ENCODE results near the gene CHPT1. TPM values are rescaled to one million over a fixed set of nuclear protein-coding genes. Genes with fewer than 3 reads are reported as not detected.
A peak's percentile ranks its signal among the peaks of the same experiment; 100 is the strongest.

The CHPT1 gene
- polyA plus RNA-seq, 1 donor from 2014 or later = 50.9 TPM

GRCh38 chr12:101747697-101748096, 50.3 kb downstream of the CHPT1 start:
- Mint-ChIP-seq H3K9me3 (no peaks in the 10 kb centered on the region), H3K27me3 (peaks cover 1% of the 10 kb centered on the region), H3K36me3 (peaks cover 25% of the 10 kb centered on the region), H3K27ac (peak overlapping the region in 2 of 3 donors; percentile 61 to 76), H3K4me1 (peaks cover 32 to 38% (median 34%) of the 10 kb centered on the region in 3 donors), H3K4me3 (peak overlapping the region in 2 of 4 donors; percentile 38 to 54)

- peaks cover 25% of the 10 kb centered on the region for H3K36me3 Mint-ChIP-seq
- peaks cover 20 to 31% (median 24%) of the 10 kb centered on the region in 3 donors for H3K4me1 Mint-ChIP-seq
- no peaks in the 10 kb centered on the region for H3K9me3 Mint-ChIP-seq
- no peaks in the 10 kb centered on the region for H3K27me3 Mint-ChIP-seq
- H3K4me3 Mint-ChIP-seq = no peak overlapping the region
- H3K27ac Mint-ChIP-seq = no peak overlapping the region
Observed at GRCh38 chr12:101748907-101749306, 51.5 kb downstream of the CHPT1 start.

DNA sequence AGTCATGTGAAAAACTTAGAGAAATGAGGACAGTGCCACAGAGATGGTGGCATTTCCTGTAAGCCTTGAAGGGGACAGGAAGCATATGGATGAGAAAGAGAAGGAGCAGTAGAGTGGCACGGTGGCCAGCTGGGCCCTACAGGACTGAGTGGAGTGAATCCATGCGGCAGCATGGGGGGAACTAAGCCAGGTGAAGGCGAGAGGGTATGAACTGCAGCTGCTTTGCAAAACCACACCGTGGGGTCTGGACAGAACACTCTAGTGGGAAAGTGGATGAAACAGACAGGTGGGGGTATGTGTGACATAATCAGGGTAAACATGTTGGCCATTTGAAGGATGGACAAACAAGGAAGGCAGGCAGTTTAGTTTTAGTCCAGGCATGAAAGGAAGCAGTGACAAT, 52.2 kb downstream of the CHPT1 start:
- Mint-ChIP-seq H3K4me1 (peaks cover 17 to 27% (median 17%) of the 10 kb centered on the region in 3 donors), H3K27me3 (no peaks in the 10 kb centered on the region), H3K4me3 (no peak overlapping the region)

DNA sequence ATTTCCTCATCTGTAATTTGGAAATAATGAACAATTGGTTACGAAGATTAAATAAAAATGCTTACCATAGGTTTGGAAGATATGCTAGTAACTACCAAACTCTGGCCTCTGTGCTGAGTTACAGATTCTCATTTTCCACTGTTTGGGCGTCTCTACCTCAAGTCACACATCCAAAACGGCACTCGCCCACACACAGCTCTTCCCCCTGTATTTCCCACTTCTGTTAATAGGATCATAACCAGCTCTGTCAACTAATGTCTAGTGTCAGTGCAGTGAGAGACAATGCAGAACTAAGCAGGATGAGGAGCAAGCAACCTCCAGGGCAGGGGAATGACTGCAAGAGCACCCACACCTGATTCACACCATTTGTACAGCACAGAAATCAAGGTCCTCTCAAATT, 52.7 kb downstream of the CHPT1 start:
- peaks cover 30% of the 10 kb centered on the region for H3K36me3 Mint-ChIP-seq
- no peak overlapping the region for H3K4me3 Mint-ChIP-seq
- no peaks in the 10 kb centered on the region for H3K27me3 Mint-ChIP-seq
- no peaks in the 10 kb centered on the region for H3K9me3 Mint-ChIP-seq
- H3K27ac Mint-ChIP-seq = peak overlapping the region in 2 of 3 donors; percentile 49 to 55
- H3K4me1 Mint-ChIP-seq = peaks cover 12 to 22% (median 17%) of the 10 kb centered on the region in 3 donors

More for the DNA sequence above, 52.2 kb downstream of the CHPT1 start:
- H3K27ac Mint-ChIP-seq = peak overlapping the region in 2 of 3 donors; percentile 29 to 49
- no peaks in the 10 kb centered on the region for H3K9me3 Mint-ChIP-seq
- peaks cover 26% of the 10 kb centered on the region for H3K36me3 Mint-ChIP-seq

- no peaks in the 10 kb centered on the region for H3K27me3 Mint-ChIP-seq
- H3K27ac Mint-ChIP-seq = peak overlapping the region in 1 of 3 donors; percentile 16
- peaks cover 14% of the 10 kb centered on the region for H3K36me3 Mint-ChIP-seq
- peaks cover 8 to 16% (median 12%) of the 10 kb centered on the region in 3 donors for H3K4me1 Mint-ChIP-seq
- no peak overlapping the region for H3K4me3 Mint-ChIP-seq
- no peaks in the 10 kb centered on the region for H3K9me3 Mint-ChIP-seq
Observed at GRCh38 chr12:101759396-101760047, 62.1 kb downstream of the CHPT1 start.

DNA sequence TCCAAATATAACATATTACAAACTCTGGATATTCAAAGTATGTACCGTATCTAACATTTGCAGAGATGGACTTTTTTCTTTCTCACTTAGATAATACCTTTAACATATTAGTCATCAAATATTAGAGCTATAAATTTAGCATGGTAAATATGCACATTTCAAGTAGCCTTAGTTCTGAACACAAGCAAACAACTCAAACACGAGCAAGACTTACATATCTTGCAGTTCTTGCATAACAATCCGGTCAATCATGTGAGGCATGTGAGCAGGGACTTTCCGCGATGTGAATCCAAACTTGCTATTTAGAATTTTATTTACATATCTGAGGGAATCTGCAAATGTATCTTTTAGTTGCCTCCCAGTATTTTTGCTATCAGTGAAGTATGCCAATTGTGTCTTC, 63.9 kb downstream of the CHPT1 start:
- no peaks in the 10 kb centered on the region for H3K9me3 Mint-ChIP-seq
- no peak overlapping the region for H3K4me3 Mint-ChIP-seq
- H3K36me3 Mint-ChIP-seq = peaks cover 6% of the 10 kb centered on the region

GRCh38 chr12:101761781-101762180, 64.3 kb downstream of the CHPT1 start:
- Mint-ChIP-seq H3K9me3 (no peaks in the 10 kb centered on the region), H3K4me1 (peaks cover 8 to 16% (median 12%) of the 10 kb centered on the region in 3 donors), H3K27ac (peak overlapping the region in 1 of 3 donors; percentile 47), H3K4me3 (no peak overlapping the region), H3K36me3 (peaks cover 4% of the 10 kb centered on the region), H3K27me3 (no peaks in the 10 kb centered on the region)

More for the DNA sequence above, 63.9 kb downstream of the CHPT1 start:
- Mint-ChIP-seq H3K27ac (peak overlapping the region in 1 of 3 donors; percentile 47), H3K27me3 (no peaks in the 10 kb centered on the region), H3K4me1 (peaks cover 8 to 16% (median 12%) of the 10 kb centered on the region in 3 donors)

DNA sequence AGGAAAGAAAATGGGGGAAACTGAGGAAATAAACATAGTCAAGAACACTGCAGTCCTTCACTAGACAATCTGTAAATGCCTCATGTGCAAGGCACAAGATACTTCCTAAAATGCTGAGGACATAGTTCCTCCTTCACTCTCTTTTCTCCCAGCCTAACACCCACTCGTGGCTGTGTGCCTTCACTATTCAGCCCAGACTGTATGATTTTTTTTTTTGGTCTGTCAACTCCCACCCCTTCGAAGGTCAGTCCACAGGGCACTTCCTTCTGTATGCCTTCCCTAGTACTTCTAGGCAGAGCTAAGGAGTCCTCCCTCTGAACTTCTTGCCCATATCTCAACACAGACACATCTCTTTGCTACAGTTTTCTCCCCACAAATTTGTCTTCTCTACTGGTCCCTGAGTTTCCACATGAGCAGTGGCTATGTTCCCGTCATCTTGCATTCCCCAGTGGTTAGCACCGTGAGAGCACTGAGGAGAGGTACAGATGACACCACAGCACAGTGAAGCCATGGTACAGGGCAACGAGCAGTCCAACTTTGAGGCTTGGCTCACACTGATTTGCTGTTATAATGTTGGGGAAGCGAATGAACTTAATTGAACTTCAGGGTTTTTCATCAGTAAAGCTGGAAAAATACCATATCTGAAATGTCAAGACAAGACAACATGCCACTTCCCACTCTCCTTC, 65.9 kb downstream of the CHPT1 start:
- peaks cover 8 to 16% (median 12%) of the 10 kb centered on the region in 3 donors for H3K4me1 Mint-ChIP-seq
- H3K4me3 Mint-ChIP-seq = no peak overlapping the region
- no peaks in the 10 kb centered on the region for H3K27me3 Mint-ChIP-seq
- H3K9me3 Mint-ChIP-seq = no peaks in the 10 kb centered on the region
- peaks cover 2% of the 10 kb centered on the region for H3K36me3 Mint-ChIP-seq
- peak overlapping the region in 1 of 3 donors; percentile 17 for H3K27ac Mint-ChIP-seq

- Mint-ChIP-seq H3K4me1 (peaks cover 8 to 16% (median 12%) of the 10 kb centered on the region in 3 donors), H3K27me3 (no peaks in the 10 kb centered on the region), H3K9me3 (no peaks in the 10 kb centered on the region), H3K36me3 (no peaks in the 10 kb centered on the region), H3K27ac (peak overlapping the region in 2 of 3 donors; percentile 3 to 17), H3K4me3 (no peak overlapping the region)
Observed at GRCh38 chr12:101764051-101764792, 66.8 kb downstream of the CHPT1 start.

DNA sequence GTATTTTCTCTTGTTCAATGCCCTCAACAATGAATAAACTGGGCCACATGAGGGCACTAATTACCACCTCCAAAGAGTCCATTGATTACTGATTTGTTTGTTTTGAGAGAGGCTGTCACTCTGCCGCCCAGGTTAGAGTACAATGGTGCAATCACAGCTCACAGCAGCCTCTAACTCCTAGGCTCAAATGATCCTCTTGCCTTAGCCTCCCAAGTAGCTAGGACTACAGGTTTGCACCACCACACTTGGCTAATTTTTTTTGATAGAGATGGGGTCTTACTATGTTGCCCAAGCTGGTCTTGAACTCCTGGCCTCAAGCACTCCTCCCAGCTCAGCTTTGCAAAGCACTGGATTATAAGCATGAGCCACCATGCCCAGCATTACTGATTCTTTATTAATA, 70.1 kb downstream of the CHPT1 start:
- H3K27me3 Mint-ChIP-seq = no peaks in the 10 kb centered on the region
- no peak overlapping the region for H3K4me3 Mint-ChIP-seq
- no peaks in the 10 kb centered on the region for H3K9me3 Mint-ChIP-seq
- H3K27ac Mint-ChIP-seq = peak overlapping the region in 1 of 3 donors; percentile 52
- H3K4me1 Mint-ChIP-seq = peaks cover 0 to 4% (median 4%) of the 10 kb centered on the region in 3 donors
- H3K36me3 Mint-ChIP-seq = peaks cover 9% of the 10 kb centered on the region

DNA sequence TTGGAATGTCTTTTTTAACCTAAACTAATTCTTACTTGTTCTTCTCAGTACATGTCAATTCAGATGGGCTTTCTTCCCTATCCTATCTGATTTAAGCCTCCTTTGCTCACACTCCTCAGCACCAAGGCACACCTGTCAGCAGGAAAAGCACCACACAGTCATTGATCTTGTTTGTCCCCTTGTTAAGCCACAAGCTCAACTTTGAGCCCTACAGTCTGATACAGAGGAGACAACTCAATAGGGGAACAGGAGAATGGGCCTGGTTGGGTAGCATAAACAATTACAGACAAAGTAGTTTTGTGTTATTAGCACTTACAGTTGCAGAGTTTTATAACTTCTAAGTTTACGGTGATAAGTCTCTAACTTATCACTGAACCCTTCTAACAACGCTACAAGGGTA, 71.3 kb downstream of the CHPT1 start:
- peaks cover 0 to 1% (median 0%) of the 10 kb centered on the region in 3 donors for H3K4me1 Mint-ChIP-seq
- H3K4me3 Mint-ChIP-seq = no peak overlapping the region
- H3K36me3 Mint-ChIP-seq = peaks cover 9% of the 10 kb centered on the region
- H3K27me3 Mint-ChIP-seq = no peaks in the 10 kb centered on the region
- no peaks in the 10 kb centered on the region for H3K9me3 Mint-ChIP-seq
- H3K27ac Mint-ChIP-seq = no peak overlapping the region

DNA sequence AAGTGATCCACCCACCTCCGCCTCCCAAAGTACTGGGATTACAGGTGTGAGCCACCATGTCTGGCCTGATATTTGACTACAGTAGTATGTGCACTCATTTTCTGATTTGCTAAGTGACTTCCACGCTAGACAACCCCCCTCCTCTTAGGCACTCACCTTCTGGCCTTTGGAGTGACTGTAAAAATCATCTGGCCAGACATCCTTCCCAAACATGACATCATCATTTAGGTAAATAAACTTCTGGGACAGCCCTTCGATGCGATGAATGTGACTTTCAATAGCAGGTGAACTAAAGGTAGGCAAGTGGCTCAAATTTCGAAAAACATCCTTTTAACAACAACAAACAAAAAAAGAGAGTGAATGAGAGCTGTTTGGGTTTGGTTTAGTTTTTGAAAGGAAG, 72.4 kb downstream of the CHPT1 start:
- H3K4me1 Mint-ChIP-seq = peaks cover 0 to 3% (median 0%) of the 10 kb centered on the region in 3 donors
- peaks cover 9% of the 10 kb centered on the region for H3K36me3 Mint-ChIP-seq
- H3K27me3 Mint-ChIP-seq = no peaks in the 10 kb centered on the region
- no peak overlapping the region for H3K4me3 Mint-ChIP-seq
- H3K9me3 Mint-ChIP-seq = no peaks in the 10 kb centered on the region
- no peak overlapping the region for H3K27ac Mint-ChIP-seq

- H3K4me1 Mint-ChIP-seq = peaks cover 0 to 3% (median 0%) of the 10 kb centered on the region in 3 donors
- H3K9me3 Mint-ChIP-seq = no peaks in the 10 kb centered on the region
- H3K27ac Mint-ChIP-seq = peak overlapping the region in 1 of 3 donors; percentile 60
- H3K4me3 Mint-ChIP-seq = no peak overlapping the region
- peaks cover 12% of the 10 kb centered on the region for H3K36me3 Mint-ChIP-seq
- H3K27me3 Mint-ChIP-seq = no peaks in the 10 kb centered on the region
Observed at GRCh38 chr12:101772012-101772775, 74.8 kb downstream of the CHPT1 start.

DNA sequence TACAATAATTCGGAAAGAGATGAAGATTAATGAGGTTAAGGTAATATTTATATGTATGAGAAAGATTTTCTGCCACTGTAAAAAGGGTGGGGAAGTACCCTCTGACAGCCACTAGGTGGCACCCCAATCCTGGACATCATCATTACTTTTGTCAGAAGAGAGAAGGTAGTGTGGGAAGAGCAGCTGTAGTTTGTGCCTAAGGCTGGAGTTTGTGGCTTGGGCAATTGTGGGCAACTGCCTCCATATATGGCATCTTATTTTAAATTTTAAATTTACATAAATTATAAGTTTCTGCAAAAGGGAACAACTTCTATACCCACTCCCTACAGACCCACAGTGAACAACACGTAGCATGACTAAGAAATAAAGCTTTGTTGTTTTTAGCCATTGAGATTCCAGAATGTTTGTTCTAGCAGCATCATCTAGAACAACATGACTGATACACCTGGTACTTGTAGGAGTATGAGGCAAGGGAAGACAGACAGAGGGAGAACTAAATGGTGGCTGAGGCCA, 76.3 kb downstream of the CHPT1 start:
- Mint-ChIP-seq H3K4me3 (no peak overlapping the region), H3K9me3 (no peaks in the 10 kb centered on the region), H3K27ac (peak overlapping the region in 1 of 3 donors; percentile 70), H3K36me3 (peaks cover 16% of the 10 kb centered on the region), H3K27me3 (no peaks in the 10 kb centered on the region), H3K4me1 (peaks cover 0 to 3% (median 0%) of the 10 kb centered on the region in 3 donors)
